H1 (cell line): ENCODE results near the gene SCN3B. TPM values are rescaled to one million over a fixed set of nuclear protein-coding genes. Genes with fewer than 3 reads are reported as not detected.

Source experiments
- CTCF ChIA-PET: fragments of 300-600 bp; sonication (Branson Sonifier 250); formaldehyde crosslinking; loops from one replicate; lab custom pipeline; 2021; ENCODE audit not compliant: partially characterized antibody; lab: Charles Lee
- POLR2A ChIA-PET: fragments of 300-600 bp; sonication (Branson Sonifier 250); formaldehyde crosslinking; loops from one replicate; lab custom pipeline; 2021; ENCODE audit warnings: inconsistent platforms; ENCODE audit not compliant: partially characterized antibody; lab: Charles Lee
- DNase-seq, 2 experiments: peaks; one replicate each; pipeline versions ENCODE4 v3.0.0 to v3.0.0-alpha.2; 2010 to 2022; ENCODE audit warnings: low spot score in 2 of 2, low read depth in 1 of 2, mixed read lengths in 1 of 2
- FAIRE-seq: peaks from 2 replicates; lab custom pipeline; 2011; peaks lifted over from hg19 to GRCh38; lab: Jason Lieb, UNC
- H2AFZ ChIP-seq: 2 replicates; pipeline ENCODE4 v1.8.1; 2012; ENCODE audit warnings: low read length, inconsistent platforms
- H2AK5ac ChIP-seq: 2 replicates; pipeline ENCODE4 v1.6.1; 2013; ENCODE audit warnings: low read depth, low read length
- H2BK120ac ChIP-seq: replicated peaks from 2 replicates; pipeline ENCODE3; 2013; ENCODE audit warnings: low read depth, low read length, inconsistent platforms
- H2BK12ac ChIP-seq: 2 replicates; pipeline ENCODE4 v1.6.1; 2013; ENCODE audit warnings: low read depth, low read length
- H2BK15ac ChIP-seq: 2 replicates; pipeline ENCODE4 v1.6.1; 2013; ENCODE audit warnings: low read length
- H2BK20ac ChIP-seq: 2 replicates; pipeline ENCODE4 v1.6.1; 2013; ENCODE audit warnings: low read length
- H2BK5ac ChIP-seq: 2 replicates; pipeline ENCODE4 v1.6.1; 2013; ENCODE audit warnings: low read depth, low read length
- H3K14ac ChIP-seq: 2 replicates; pipeline ENCODE4 v1.6.1; 2013; ENCODE audit warnings: inconsistent platforms; ENCODE audit not compliant: insufficient read length
- H3K18ac ChIP-seq: 2 replicates; pipeline ENCODE4 v1.6.1; 2013; ENCODE audit warnings: low read length; ENCODE audit errors: extremely low read depth
- H3K23ac ChIP-seq: 2 replicates; pipeline ENCODE4 v1.6.1; 2013; ENCODE audit warnings: inconsistent platforms; ENCODE audit not compliant: insufficient read length
- H3K23me2 ChIP-seq: 2 replicates; pipeline ENCODE4 v1.6.1; 2013; ENCODE audit warnings: low read depth, low read length
- H3K27ac ChIP-seq: 2 replicates; pipeline ENCODE4 v1.6.1; 2011; ENCODE audit warnings: low read depth, low read length, inconsistent platforms
- H3K27me3 ChIP-seq, 4 experiments: replicated peaks in 1 of 4; 1 replicate in 1 of 4; 2 replicates in 3 of 4; pipeline versions ENCODE4 v1.6.1 to v1.8.1; 2011 to 2013; ENCODE audit warnings: low read length in 3 of 4, mild to moderate bottlenecking in 3 of 4, inconsistent platforms in 2 of 4, mixed read lengths in 2 of 4, moderate library complexity in 1 of 4; ENCODE audit not compliant: control insufficient read depth in 3 of 4, insufficient read depth in 3 of 4; ENCODE audit errors: extremely low read depth in 1 of 4
- H3K36me3 ChIP-seq, 4 experiments: 2 replicates each; pipeline versions ENCODE4 v1.6.1 to v1.8.1; 2011 to 2013; ENCODE audit warnings: mild to moderate bottlenecking in 4 of 4, low read length in 3 of 4, moderate library complexity in 2 of 4, control low read depth in 1 of 4, inconsistent platforms in 1 of 4; ENCODE audit not compliant: insufficient read depth in 4 of 4, control insufficient read depth in 2 of 4
- H3K4ac ChIP-seq: replicated peaks from 2 replicates; pipeline ENCODE3; 2013; ENCODE audit warnings: low read length, low read depth, mixed read lengths, inconsistent platforms; ENCODE audit not compliant: insufficient read length
- H3K4me1 ChIP-seq, 4 experiments: replicated peaks in 1 of 4; 1 replicate in 1 of 4; 2 replicates in 3 of 4; pipeline versions ENCODE4 v1.6.1 to v1.8.1; 2011 to 2013; ENCODE audit warnings: low read length in 3 of 4, inconsistent platforms in 2 of 4, mixed read lengths in 1 of 4; ENCODE audit not compliant: insufficient read depth in 4 of 4, control insufficient read depth in 3 of 4
- H3K4me2 ChIP-seq, 2 experiments: 2 replicates each; pipeline versions ENCODE4 v1.6.1 to v1.8.1; 2011 to 2013; ENCODE audit warnings: low read depth in 2 of 2, low read length in 2 of 2, control low read depth in 1 of 2, inconsistent platforms in 1 of 2, mild to moderate bottlenecking in 1 of 2; ENCODE audit not compliant: insufficient read depth in 1 of 2
- H3K4me3 ChIP-seq, 4 experiments: fragments of 200-600, 300-600 bp in 1 of 4; sonication (generic), shearing (Covaris generic), sonication (Bioruptor Twin) in 1 of 4; 2 replicates each; pipeline versions ENCODE4 v1.5.1 to v1.8.1; 2011 to 2016; ENCODE audit warnings: low read length in 4 of 4, low read depth in 3 of 4, control low read depth in 2 of 4, inconsistent platforms in 2 of 4, mild to moderate bottlenecking in 2 of 4, mixed read lengths in 1 of 4, moderate library complexity in 1 of 4; ENCODE audit not compliant: insufficient read depth in 2 of 4; ENCODE audit errors: extremely low read depth in 1 of 4
- H3K56ac ChIP-seq: replicated peaks from 2 replicates; pipeline ENCODE3; 2013; ENCODE audit warnings: low read depth, mild to moderate bottlenecking, mixed read lengths, low read length, inconsistent platforms; ENCODE audit not compliant: insufficient read length
- H3K79me1 ChIP-seq: 2 replicates; pipeline ENCODE4 v1.6.1; 2013; ENCODE audit warnings: low read depth, low read length, control low read depth
- H3K79me2 ChIP-seq, 2 experiments: 2 replicates each; pipeline versions ENCODE4 v1.6.1 to v1.8.1; 2012 to 2013; ENCODE audit warnings: low read length in 2 of 2, mild to moderate bottlenecking in 2 of 2, inconsistent platforms in 1 of 2; ENCODE audit not compliant: insufficient read depth in 2 of 2, control insufficient read depth in 1 of 2
- H3K9ac ChIP-seq, 4 experiments: replicated peaks in 1 of 4; 1 replicate in 1 of 4; 2 replicates in 3 of 4; pipeline versions ENCODE4 v1.6.1 to v1.8.1; 2011 to 2013; ENCODE audit warnings: low read depth in 3 of 4, low read length in 3 of 4, control low read depth in 2 of 4, mild to moderate bottlenecking in 2 of 4, moderate library complexity in 2 of 4, inconsistent platforms in 1 of 4; ENCODE audit errors: extremely low read depth in 1 of 4
- H3K9me3 ChIP-seq, 2 experiments: 2 replicates each; pipeline versions ENCODE4 v1.6.1 to v1.8.1; 2012 to 2013; ENCODE audit warnings: mild to moderate bottlenecking in 2 of 2, moderate library complexity in 2 of 2, control low read depth in 1 of 2, inconsistent platforms in 1 of 2, low read depth in 1 of 2, low read length in 1 of 2, mixed read lengths in 1 of 2; ENCODE audit not compliant: insufficient read depth in 2 of 2
- H4K20me1 ChIP-seq, 2 experiments: replicated peaks in 1 of 2; 2 replicates each; pipeline versions ENCODE3 to v1.8.1; 2011 to 2013; ENCODE audit warnings: inconsistent platforms in 2 of 2, low read length in 2 of 2, mild to moderate bottlenecking in 1 of 2; ENCODE audit not compliant: insufficient read depth in 2 of 2, control insufficient read depth in 1 of 2
- H4K5ac ChIP-seq: 2 replicates; pipeline ENCODE4 v1.6.1; 2013; ENCODE audit warnings: low read length, low read depth, mixed read lengths, inconsistent platforms; ENCODE audit not compliant: insufficient read length
- H4K8ac ChIP-seq: 2 replicates; pipeline ENCODE4 v1.8.0; 2013; ENCODE audit warnings: mild to moderate bottlenecking, moderate library complexity, low read length, inconsistent platforms; ENCODE audit not compliant: insufficient read depth; ENCODE audit errors: extremely low read depth
- H4K91ac ChIP-seq: replicated peaks from 2 replicates; pipeline ENCODE3; 2013; ENCODE audit warnings: low read length, mixed read lengths, inconsistent platforms; ENCODE audit not compliant: insufficient read length
- CBX5 ChIP-seq: fragments of 300-800, 300-1000 bp; sonication (generic); IDR thresholded peaks from 2 replicates; pipeline ENCODE4 v1.7.1; 2016; ENCODE audit warnings: antibody characterized with exemption, low read length, low read depth
- CEBPB ChIP-seq: IDR thresholded peaks from 2 replicates; pipeline ENCODE4 v1.6.1; 2012; ENCODE audit warnings: low read depth, low read length
- CTBP2 ChIP-seq: IDR thresholded peaks from 2 replicates; pipeline ENCODE4 v1.7.0; 2011; ENCODE audit warnings: borderline replicate concordance, mild to moderate bottlenecking, moderate library complexity, mixed read lengths, low read length; ENCODE audit not compliant: insufficient read depth, insufficient read length
- KDM4A ChIP-seq: IDR thresholded peaks from one replicate; pipeline ENCODE4 v1.7.1; 2012; ENCODE audit warnings: low read depth, mild to moderate bottlenecking, moderate library complexity, low read length, inconsistent platforms; ENCODE audit not compliant: severe bottlenecking
- NANOG ChIP-seq: IDR thresholded peaks from 2 replicates; pipeline ENCODE4 v1.6.1; 2011; ENCODE audit warnings: low read length, low read depth, mild to moderate bottlenecking, inconsistent platforms; ENCODE audit not compliant: insufficient read depth, poor library complexity, severe bottlenecking
- NRF1 ChIP-seq: IDR thresholded peaks from 2 replicates; pipeline ENCODE4 v1.6.1; 2011; ENCODE audit warnings: mild to moderate bottlenecking, low read depth, low read length, improper control_type of control experiment
- TAF1 ChIP-seq: IDR thresholded peaks from 2 replicates; pipeline ENCODE4 v1.6.1; 2011; ENCODE audit warnings: mild to moderate bottlenecking, low read depth, low read length
- WGBS, 2 experiments: shearing (Covaris generic) in 1 of 2; methylation state at CpG; one replicate each; pipeline versions ENCODE4 v1.1.6 to v1.1.7; 2013 to 2015; ENCODE audit warnings: low lambda C conversion rate in 2 of 2, mixed read lengths in 2 of 2, inconsistent platforms in 1 of 2, low coverage in 1 of 2, missing lambda C conversion rate in 1 of 2; ENCODE audit not compliant: insufficient replicate concordance in 2 of 2, insufficient coverage in 1 of 2, insufficient read length in 1 of 2; ENCODE audit errors: extremely low coverage in 1 of 2, missing lambda C conversion rate in 1 of 2; 5-methylcytosine and 5-hydroxymethylcytosine counted together
- polyA plus RNA-seq, 7 experiments: library from polyadenylated mRNA; depleted of rRNA in 3 of 7; stranded (reverse) in 5 of 7; unstranded in 2 of 7; fragments of >200 nt in 5 of 7; fragments of 200-250 nt in 2 of 7; gene quantifications; 1 replicate in 5 of 7; 2 replicates in 1 of 7; 4 replicates in 1 of 7; pipeline versions ENCODE4 v1.2.1 to v1.2.3, GENCODE V29; 2011 to 2013; ENCODE audit warnings: missing spikeins in 2 of 7, mixed read lengths in 2 of 7
- total RNA-seq: library from RNA; stranded (reverse); fragmentation: NEBNext Ultra II Directional; extraction: Animal tissue kit (Norgen Biotek cat#: 25700); gene quantifications from 2 replicates; pipeline ENCODE4 v1.2.1, GENCODE V29; 2021

SCN3B gene
- total and polyA plus RNA-seq, 2 of the 8 experiments (the other 6 are each of a cell fraction or from before 2014, with no cell fraction given): 0.67 to 1.1 TPM

GRCh38 chr11:123698546-123699127, 44.2 kb upstream of the SCN3B start:
- Histone ChIP-seq H2BK120ac (no peak overlapping the region), H3K56ac (no peak overlapping the region), H3K4me3 (no peak overlapping the region), H3K27ac (no peak overlapping the region), H2BK20ac (no peak overlapping the region), H2BK15ac (no peak overlapping the region), H3K79me1 (no peaks in the 10 kb centered on the region), H4K91ac (no peak overlapping the region), H2BK12ac (no peak overlapping the region), H3K18ac (no peak overlapping the region), H4K5ac (no peak overlapping the region), H3K4ac (no peak overlapping the region), H3K4me1 (no peaks in the 10 kb centered on the region)
- DNase-seq: no peak
- TF ChIP-seq CEBPB (no peak), CBX5 (no peak), NRF1 (no peak), KDM4A (no peak), NANOG (no peak), TAF1 (no peak), CTBP2 (no peak)
- TF ChIP-seq, all 59 proteins: peak for 0
- WGBS, 2 experiments: 86% methylated on average over 2 of the region's 2 CpGs; no CpG with 5 or more reads in 1 of the 2 experiments
- H4K20me1 ChIP-seq: no peaks in the 10 kb centered on the region
- ChIA-PET POLR2A (interaction anchor here (1.0 kb wide), 1 partner anchor 37 kb away, joined by 3 read pairs; no protein-coding TSS in a partner anchor), CTCF (interaction anchor here (0.7 to 4.6 kb wide), 6 partner anchors 9 to 225 kb away, joined by 3 to 33 read pairs (median 8); no protein-coding TSS in a partner anchor)
- no peak overlapping the region for H2AK5ac ChIP-seq
- H3K23ac ChIP-seq: no peak overlapping the region
- H3K9me3 ChIP-seq: no peaks in the 10 kb centered on the region
- no peak overlapping the region for H3K14ac ChIP-seq
- FAIRE-seq: no peak
- no peak overlapping the region for H4K8ac ChIP-seq
- no peaks in the 10 kb centered on the region for H3K79me2 ChIP-seq
- H2AFZ ChIP-seq: no peak overlapping the region
- H3K4me2 ChIP-seq: no peak overlapping the region
- H3K23me2 ChIP-seq: no peaks in the 10 kb centered on the region
- no peaks in the 10 kb centered on the region for H3K36me3 ChIP-seq
- H2BK5ac ChIP-seq: no peak overlapping the region
- no peak overlapping the region for H3K9ac ChIP-seq
- no peaks in the 10 kb centered on the region; a peak in 1 of 7 replicates for H3K27me3 ChIP-seq
